Fibroblast of pulmonary artery (primary cell): ENCODE data around the gene OR7C1.
"Not testable (repeated sequence)": the region's sequence is repeated elsewhere in the genome, so short reads cannot be mapped to it uniquely, and the experiment has no call there.

Experiments used
- DNase-seq: peaks from one replicate; pipeline ENCODE4 v3.0.0-alpha.2; 2010; ENCODE audit warnings: low read depth
- H3K4me3 ChIP-seq: replicated peaks from 2 replicates; pipeline ENCODE4 v1.5.1; 2011; ENCODE audit warnings: low read depth, mild to moderate bottlenecking, control low read depth, low read length, moderate library complexity
- CTCF ChIP-seq: IDR thresholded peaks from 2 replicates; pipeline ENCODE4 v1.5.1; 2011; ENCODE audit warnings: mild to moderate bottlenecking, control low read depth, low read length, inconsistent platforms; ENCODE audit errors: missing control alignments

The OR7C1 gene

GRCh38 chr19:14772995-14773394, 62.0 kb downstream of the OR7C1 start:
- TF ChIP-seq CTCF: no peak
- H3K4me3 ChIP-seq: no peak overlapping the region
- DNase-seq: no peak

- DNase-seq: no peak
- H3K4me3 ChIP-seq: no peak overlapping the region
- TF ChIP-seq CTCF: no peak
Measured at GRCh38 chr19:14772467-14772866, 62.5 kb downstream of the OR7C1 start.

GRCh38 chr19:14770944-14771839, 63.8 kb downstream of the OR7C1 start:
- no peak overlapping the region for H3K4me3 ChIP-seq
- no peak for DNase-seq
- TF ChIP-seq CTCF: no peak

- TF ChIP-seq CTCF: no peak
- no peak overlapping the region for H3K4me3 ChIP-seq
- DNase-seq: no peak
Measured at GRCh38 chr19:14770136-14770535, 64.8 kb downstream of the OR7C1 start.

GRCh38 chr19:14769201-14769600, 65.8 kb downstream of the OR7C1 start:
- no peak overlapping the region for H3K4me3 ChIP-seq
- no peak for DNase-seq
- TF ChIP-seq CTCF: no peak

GRCh38 chr19:14768001-14768400, 67.0 kb downstream of the OR7C1 start:
- H3K4me3 ChIP-seq: no peak overlapping the region
- no peak for TF ChIP-seq CTCF
- DNase-seq: no peak

GRCh38 chr19:14767466-14767971, 67.5 kb downstream of the OR7C1 start:
- no peak overlapping the region for H3K4me3 ChIP-seq
- TF ChIP-seq CTCF: no peak
- no peak for DNase-seq

- not testable (repeated sequence) for H3K4me3 ChIP-seq
Measured at GRCh38 chr19:14765841-14766240, 69.1 kb downstream of the OR7C1 start.

GRCh38 chr19:14765403-14765802, 69.6 kb downstream of the OR7C1 start:
- not testable (repeated sequence) for H3K4me3 ChIP-seq, DNase-seq

More at GRCh38 chr19:14765841-14766240, 69.1 kb downstream of the OR7C1 start:
- DNase-seq: not testable (repeated sequence)
